ENCODE measurements around the gene SLC25A53.

Gene SLC25A53, protein sequence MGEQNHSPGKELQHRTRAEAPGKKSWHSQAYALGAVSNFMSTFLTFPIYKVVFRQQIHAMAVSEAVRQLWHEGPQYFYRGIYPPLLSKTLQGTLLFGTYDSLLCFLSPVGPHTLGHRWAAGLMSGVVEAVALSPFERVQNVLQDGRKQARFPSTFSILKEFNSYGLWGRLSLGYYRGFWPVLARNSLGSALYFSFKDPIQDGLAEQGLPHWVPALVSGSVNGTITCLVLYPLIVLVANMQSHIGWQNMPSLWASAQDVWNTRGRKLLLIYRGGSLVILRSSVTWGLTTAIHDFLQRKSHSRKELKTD

DNA sequence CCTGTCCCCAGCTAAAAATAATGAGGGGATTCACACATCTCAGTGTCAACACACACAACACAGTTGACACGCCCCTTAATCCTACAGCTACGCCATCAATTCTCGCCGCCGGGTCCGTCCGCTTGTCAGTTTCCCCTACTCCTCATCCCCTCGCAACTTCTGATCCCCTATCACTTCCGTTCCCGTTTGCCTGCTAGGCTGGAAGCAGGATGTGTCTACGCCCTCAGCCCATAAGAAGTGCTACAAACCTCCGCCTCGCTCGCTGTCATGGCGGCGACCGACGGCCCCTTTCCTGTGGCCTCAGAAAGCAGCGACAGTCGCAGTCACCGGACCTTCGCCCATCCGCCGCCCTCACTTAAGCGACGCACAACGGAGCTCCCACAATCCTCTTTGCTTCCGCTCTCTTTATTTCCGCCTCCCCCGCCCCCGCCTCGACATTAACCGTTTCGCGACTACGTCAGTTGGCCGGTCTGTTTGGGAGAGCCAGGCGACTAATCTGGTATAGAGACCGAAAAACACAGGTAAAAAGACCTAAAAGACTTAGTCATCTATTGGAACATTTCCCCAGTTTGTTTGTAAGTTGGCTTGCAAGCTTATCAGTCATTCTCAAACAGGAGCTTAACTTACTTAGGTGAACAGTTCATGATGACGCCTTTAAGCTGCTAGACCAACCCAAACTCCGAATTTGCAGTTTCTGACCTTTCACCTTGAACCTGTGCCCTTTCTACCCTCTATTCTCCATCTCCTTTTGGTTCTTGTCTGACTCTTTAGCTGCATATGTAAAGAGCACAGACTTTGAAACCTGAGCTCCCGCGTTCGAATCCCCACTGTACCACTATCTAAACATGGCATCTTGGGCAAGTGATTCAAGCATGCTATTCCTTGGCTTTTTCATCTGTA lies at the start of gene SLC25A53:
Gene SLC25A53 (minus strand): TSS at position 380 of the 900 bp plus-strand sequence. CDS start 51,752 bp downstream, outside the sequence.
- DNase-seq: no peak

DNA sequence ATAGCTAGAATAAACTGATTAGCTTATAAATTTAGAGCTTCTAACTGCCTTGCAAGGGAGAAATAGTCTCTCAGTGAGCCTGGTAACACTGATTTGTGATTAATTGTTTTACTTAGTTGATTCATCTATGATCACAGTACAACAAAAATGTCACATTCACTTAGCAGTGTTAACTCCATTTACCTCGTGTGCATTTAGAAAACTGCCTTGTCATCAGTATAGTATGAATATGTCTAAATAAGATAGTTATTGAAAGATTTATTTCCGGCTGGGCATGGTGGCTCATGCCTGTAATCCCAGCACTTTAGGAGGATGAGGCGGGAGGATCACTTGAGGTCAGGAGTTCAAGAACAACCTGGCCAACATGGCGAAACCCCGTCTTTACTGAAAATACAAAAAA lies 48.7 kb upstream of the SLC25A53 start:
- no peak for DNase-seq

DNA sequence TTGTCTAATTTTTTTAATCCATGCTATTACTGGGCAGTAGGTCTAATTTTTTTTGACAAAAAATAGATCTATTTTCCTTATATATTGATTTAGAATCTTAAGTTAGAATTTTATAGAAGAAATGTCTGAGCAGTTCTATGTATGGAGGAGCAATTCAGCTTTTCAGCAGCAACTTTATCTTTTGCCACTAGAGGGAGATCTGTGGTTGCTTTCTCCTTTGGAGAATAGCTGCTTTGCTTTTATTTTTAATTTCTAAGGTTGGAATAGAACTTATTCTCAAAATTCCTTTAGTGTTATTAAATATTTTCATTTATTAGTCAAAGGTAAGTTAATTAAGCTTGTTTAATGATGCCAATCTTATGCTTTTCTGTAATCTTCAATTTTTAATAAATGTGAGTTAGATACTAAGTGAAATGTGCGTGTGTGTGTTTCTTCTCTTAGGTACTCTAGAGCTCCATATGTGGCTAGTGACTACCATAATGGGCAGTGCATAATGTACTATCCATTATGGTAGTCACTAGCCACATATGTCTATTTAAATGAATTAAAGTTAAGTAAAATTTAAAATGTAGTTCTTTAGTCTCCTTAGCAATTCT lies 38.8 kb upstream of the SLC25A53 start:
- no peak for DNase-seq

DNA sequence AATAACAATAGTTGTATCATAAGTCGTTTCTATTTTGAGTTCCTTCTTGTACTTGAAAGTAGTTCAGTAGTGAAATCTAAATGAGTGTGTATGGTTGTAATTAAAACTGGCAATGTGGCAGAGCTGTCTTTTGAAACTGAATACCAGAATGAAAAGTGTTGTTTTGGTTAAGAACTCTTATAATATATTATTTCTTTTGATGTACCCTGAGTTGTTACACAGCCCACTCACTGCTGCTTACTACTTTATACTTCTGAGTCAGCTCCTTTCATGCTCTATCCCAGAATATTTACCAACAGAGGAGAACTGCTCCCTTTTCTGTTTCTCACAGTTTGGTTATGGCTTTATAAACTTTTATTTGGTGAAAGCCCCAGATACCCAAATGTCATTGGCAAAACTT lies 38.2 kb upstream of the SLC25A53 start:
- DNase-seq: no peak

DNA sequence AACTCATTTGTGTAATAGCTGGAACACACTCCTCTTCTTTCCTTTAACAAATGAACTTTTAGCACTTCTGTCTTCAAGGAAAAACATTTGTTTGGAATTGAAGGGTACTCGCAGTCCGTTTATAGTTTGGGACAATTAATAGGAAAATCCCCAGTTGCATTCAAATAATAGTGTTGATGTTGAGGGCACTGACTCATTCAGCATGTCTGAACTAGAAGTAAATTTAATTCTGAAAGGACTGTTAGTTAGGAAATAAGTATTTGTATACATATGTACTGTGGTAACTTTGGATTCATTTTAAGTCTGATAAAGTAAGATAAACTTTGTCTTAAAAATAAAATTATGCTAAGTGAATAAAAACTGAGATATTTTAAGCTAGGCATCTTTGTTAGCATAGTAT lies 36.7 kb upstream of the SLC25A53 start:
- DNase-seq: no peak

DNA sequence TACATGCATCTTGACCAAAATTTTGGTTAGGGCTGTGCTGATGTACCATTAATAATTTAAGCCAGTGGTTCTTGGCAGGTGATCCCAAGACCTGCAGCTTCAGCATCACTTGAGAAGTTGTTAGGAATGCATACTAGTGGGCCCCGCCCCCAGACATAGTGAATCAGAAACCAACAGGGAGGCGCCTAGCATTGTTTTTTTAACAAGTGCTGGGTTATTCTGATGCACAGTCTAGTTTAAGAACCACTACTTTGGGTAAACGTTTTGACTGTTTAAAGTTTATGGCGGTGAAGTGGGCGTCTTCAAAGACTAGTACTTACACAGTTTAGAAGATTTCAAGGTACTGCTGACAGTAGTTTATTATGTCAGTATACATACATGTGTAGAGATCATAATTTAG lies 33.0 kb upstream of the SLC25A53 start:
- no peak for DNase-seq

DNA sequence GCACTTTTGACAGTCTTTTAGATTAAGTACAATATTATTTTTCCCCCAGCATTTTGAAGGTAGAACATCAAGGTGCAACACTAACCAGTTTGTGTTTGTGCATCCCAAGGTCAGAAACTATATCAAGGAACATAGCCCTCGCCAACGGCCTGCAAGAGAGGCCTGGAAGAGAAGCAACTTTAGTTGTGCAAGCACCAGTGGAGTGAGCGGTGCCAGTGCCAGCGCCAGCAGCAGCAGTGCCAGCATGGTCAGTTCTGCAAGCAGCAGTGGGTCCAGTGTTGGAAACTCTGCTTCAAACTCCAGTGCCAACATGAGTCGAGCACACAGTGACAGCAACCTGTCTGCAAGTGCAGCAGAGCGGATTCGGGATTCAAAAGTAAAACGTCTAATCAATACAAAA lies 31.1 kb upstream of the SLC25A53 start:
- no peak for DNase-seq

DNA sequence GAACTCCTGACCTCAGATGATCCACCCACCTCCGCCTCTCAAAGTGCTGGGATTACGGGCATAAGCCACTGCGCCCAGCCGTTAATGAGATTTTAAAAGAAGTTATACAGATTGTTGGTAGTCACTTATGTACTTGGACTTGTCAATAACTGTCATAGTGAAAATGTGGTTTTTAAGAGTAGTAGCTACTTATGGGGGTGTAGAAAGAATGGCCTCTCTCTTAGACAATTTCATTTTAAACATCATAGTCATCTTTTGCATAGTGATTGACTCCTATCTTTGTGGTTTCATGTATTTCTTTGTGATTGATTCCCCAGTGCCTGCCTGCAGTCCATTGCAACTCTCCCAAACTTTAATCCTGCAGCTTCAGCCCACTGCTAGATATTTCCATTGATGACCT lies 26.9 kb upstream of the SLC25A53 start:
- DNase-seq: no peak

DNA sequence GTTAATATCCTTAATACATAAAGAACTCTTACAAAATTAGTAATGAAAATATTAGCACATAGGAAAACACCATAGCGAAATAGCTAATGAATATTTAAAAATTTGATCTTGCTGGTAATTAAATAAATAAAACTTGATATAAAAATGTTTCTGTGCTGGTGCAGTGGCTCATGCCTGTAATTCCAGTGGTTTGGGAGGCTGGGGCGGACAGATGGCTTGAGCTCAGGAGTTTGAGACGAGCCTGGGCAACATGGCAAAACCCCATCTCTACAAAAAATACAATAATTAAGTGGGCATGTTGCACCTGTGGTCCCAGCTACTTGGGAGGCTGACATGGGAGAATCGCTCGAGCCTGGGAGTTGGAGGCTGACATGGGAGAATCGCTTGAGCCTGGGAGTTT lies 17.0 kb upstream of the SLC25A53 start:
- DNase-seq: no peak

DNA sequence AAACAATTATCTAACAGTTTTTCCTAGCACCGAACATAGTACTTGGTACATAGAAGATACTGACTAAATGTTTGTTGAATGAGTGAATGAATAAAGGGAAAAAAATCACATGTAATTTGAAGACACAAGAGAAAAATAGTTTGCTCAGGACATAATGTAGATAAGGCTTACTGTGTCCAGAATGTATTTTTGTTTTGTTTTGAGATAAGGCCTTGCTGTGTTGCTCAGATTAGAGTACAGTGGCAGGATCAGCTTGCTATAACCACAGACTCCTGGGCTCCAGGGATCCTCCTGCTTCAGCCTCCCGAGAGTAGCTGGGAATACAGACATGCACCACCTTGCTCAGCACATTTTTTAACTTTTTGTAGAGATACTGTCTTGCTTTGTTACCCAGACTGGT lies 16.0 kb upstream of the SLC25A53 start:
- DNase-seq: no peak

DNA sequence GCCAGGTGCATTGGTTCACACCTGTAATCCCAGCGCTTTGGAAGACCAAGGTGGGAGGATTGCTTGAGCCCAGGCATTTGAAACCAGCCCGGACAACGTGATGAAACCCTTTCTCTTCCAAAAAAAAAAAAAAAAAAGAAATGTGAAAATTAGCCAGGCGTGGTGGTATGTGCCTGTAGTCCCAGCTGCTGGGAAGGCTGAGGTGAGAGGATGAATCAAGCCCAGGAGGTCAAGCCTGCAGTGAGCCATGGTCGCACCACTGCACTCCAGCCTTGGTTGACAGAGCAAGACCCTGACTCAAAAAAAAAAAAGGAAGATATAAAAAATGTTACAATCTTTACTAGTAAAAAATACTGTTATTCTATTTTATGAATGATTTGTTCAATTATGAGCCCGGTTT lies 15.3 kb upstream of the SLC25A53 start:
- DNase-seq: no peak

DNA sequence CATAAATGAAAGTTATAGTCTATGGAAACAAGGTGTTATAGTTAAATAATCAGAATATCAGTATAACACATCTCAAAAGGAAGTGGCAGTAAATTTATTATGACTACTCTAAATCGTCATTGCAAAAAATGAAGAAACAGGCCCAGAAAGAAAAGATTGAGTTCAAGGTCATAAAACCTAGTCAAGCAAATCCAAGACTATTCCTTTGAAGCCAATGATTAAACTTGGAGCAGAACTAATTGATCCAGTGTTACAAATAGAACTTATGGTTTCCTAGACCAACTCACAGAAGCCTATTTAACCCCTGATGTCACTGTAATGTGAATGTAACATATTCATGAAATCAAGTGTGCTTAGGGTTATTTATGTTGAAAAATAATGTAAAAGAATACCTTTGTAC lies 11.3 kb upstream of the SLC25A53 start:
- DNase-seq: no peak

DNA sequence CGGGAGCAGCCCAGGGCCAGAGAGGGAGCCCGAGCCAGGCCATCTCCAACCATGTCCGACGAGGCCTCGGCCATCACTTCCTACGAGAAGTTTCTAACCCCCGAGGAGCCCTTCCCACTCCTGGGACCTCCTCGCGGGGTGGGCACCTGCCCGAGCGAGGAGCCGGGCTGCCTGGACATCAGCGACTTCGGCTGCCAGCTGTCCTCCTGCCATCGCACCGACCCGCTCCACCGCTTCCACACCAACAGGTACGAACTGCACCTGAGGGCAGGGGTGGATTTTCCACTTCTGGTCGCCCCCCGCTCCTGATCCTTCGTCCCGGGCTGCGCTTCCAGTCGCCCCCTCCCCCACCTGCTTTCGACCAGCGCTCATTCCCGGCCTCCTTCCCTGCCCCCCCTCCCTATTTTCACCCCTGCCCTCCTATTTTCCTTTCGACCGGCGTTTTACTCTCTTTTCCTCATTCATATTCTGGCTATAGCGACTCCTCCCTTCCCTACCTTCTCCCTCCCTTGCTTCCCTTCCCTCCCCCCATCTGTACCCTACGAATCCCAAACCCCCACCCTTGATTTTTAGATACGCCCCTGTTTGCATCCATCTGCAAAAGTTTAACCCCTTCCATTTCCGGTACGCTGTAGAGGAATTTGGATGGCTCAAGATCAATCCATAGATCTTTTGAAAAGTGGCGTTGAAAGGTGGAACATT lies 10.1 kb upstream of the SLC25A53 start:
- no peak for DNase-seq

DNA sequence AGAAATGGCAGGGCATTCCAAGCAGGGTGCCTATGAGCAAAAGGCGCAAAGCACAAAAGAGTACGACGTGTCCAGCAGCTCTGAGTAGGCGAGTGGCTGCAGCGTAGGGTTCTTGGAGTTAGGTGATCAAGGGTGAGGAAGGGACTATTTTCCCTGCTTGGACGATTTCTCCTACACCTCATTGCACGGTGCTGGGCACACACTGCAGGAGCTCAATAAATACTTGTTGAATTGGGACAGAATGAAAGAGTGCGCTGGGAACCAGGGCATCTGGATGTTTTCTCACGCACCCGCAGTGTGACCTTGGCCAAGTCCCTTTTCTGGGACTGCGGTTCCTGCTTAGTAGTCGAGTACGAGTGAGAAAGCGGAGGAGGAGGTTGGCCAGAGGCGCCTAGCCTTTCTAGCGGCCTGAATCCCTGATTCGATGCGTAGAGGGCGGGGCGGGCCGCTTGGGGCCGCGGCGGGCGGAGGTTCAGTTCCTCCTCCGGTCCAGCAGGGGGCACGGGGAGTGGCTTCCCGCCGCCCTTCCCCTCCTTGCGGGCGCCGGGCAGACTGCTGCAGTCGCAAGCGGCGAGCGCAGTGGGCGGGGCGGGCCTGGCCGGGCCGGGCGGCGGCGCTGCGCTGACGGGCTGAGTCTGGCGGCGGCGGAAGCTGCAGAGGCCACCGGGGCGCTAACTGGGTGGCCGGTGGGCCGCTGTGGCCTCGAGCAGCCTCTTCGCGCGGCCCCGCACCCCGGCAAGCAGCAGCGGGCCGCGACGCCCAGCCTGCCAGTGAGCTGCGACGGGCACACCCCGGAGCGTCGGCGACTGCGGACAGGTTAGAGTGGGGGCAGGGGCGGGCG lies 9.3 kb upstream of the SLC25A53 start, which contains the start of gene FAM199X:
Gene FAM199X (plus strand): TSS at position 560 of the 841 bp plus-strand sequence. CDS start 333 bp downstream, outside the sequence.
- peak; percentile 45 for DNase-seq

DNA sequence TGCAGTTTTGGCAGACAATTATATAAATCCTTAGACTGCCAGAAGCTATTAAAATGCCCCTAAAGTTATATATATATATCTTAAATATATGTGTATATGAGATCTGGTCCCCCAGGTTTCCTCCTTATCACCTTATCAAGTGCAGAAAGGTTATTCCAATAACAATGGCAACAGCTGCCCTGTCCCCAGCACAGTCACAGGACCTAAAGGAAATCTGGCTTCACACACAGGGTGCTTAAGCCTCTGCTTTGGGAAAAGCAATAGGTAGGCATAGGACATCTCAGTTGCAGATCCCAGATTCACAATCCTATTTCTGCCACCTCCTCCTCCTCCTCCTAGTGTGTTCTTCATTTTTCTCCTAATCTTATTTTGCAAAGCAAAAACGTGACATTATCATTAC lies 5.8 kb downstream of the SLC25A53 start:
- no peak for DNase-seq

DNA sequence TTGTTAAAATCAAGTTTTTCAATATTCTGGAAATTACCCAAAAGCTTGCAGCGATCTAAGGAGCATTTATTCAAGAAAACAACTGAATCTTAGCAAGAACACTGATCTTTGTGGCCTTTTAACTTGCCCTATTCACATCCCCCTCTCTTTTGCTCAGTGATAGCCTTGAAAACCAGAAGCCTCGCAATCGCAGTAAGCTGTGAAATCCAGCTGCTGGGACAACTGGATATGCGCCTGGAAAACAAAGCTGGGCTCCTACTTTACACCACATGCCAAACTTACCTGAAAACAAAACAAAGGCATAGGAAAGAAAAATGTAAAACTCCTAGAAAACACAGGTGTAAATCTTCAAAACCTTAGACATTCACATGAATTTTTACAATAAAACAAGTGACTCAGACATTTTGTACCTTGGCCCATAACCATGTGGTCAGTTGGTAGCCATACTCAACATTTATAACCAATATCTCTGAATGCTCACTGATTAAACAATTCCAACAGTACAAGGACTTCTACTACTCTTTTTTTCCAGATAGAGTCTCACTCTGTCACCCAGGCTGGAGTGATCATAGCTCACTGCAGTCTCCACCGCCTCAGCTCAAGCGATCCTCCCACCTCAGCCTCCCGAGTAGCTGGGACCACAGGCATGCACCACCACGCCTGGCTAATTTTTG lies 15.6 kb downstream of the SLC25A53 start:
- DNase-seq: no peak

DNA sequence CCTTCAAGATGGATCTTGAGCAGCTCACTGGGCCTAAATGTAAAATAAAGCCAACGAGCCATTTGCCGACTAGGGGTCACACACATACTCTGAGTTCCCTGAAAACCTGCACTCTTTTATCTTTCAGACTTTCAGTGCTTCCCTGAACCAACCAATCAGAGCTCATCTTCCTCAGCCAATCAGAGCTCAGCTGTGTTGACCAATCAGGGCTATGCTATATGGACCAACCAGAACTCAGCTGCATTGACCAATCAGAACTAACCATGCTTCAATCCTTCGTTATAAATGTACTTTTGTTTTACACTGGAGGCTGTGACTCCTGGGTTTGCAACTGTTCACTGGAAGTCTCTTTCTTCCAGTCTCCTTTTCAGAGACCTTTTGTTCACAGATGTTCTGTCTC lies 19.3 kb downstream of the SLC25A53 start:
- no peak for DNase-seq

DNA sequence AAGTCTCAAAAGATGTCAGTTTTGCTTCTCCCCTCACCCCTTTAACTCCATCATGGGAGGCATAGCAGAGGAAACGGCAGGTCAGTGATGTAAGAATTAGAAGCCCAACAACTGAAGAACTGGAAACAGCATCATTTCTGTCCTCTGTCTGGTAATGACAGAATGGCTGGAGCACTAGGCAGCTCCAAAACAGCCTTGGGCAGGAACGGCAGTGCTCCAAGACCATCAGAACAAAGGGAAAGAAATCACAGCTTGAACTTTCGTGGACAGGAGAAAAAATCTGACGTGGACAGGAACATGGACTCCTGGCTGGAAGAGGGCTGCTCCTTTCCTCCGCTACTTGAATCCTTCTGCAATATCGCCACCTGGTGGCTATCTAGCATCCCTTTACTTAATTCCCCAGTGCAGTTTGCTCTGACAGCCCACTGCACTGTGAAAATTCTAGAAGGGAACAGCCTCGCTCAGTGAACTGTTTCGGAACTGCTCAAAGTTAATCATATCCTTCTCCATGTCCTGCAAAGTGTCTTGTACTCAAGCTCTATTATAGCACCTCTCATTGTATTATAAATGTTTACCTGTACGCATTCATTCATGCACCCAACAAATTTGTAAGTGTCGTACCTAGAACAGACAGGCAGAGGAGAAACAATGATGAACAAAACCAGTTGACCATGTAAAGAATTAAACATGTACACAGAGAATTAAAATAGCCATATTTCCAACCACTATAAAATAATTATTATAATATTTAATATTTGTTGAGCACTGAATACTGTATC lies 20.4 kb downstream of the SLC25A53 start:
- DNase-seq: peak; percentile 34

DNA sequence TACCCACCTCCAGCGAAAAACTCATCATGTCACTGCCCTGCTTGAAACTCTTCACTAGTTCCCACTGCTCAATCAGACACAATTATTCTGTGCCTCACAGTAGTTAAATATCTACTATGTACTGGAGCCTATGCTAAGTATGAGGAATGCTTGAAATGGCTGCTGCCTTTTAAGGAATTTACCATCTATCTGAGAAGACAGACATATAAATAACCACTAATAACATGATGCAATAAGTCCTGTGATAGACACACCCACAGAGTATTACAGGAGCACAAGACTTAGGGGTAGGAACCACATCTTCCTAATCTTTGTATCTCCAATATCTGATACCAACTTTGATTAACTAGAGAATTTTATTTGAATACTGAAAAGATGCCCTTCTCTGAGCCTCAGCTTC lies 21.1 kb downstream of the SLC25A53 start:
- DNase-seq: no peak

DNA sequence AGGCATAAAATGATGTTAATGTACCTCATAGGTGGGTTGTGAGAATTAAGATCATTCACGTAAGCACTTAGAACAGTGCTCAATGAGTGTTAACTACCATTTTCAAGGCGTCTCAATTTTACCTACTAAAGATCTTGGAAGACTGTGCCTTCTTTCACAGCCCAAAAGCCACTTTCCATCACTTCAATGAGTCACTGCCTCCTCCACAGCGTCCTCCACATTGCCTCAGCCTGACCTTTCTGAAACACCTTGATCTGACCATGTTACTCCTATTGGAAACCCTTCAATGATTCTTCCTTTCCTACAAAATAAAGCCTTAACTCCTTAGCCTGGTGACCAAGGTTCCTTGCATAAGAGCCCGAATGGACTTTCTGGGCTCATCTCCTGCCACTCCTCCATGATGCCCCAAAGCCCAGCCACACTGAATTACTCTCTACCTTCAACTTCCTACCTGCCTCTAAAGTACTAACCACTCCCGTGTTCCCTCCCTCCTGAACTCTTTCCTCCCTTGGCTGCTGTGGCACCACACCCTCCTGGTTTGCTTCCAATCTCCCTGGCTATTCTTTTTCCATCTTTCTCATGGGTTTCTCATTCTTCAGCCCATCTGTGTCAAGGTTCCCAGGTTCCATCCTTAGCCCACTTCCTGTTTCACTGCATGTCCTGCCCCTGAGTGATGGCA lies 22.1 kb downstream of the SLC25A53 start:
- no peak for DNase-seq

Measured in 8988T (cell line).